ENCODE results near the gene VPS8. TPM values are rescaled to one million over a fixed set of nuclear protein-coding genes. Genes with fewer than 3 reads are reported as not detected.

Gene VPS8
- total and polyA plus RNA-seq, 9 of the 15 experiments (the other 6 are each of a cell fraction or from before 2014, with no cell fraction given) = 7.2 to 41.0 (median 28.3) TPM

GRCh38 chr3:184954251-184954650 lies 142.3 kb downstream of the VPS8 start:
- no peak overlapping the region for H3K9ac ChIP-seq (ENCODE audit: insufficient read depth in 1 of 2, low read depth in 2 of 2, low read length in 2 of 2)
- H3K79me2 ChIP-seq (ENCODE audit: control insufficient read depth, insufficient read depth, low read length) = no peaks in the 10 kb centered on the region
- CTCF ChIA-PET (ENCODE audit: low intra/inter-chr PET ratio) = no interaction called here
- H3K27ac ChIP-seq (ENCODE audit: extremely low read depth, low read depth, low read length) = no peak overlapping the region
- no peaks in the 10 kb centered on the region for H3K27me3 ChIP-seq (ENCODE audit: control insufficient read depth in 2 of 2, insufficient read depth in 2 of 2, low read length in 2 of 2)
- peaks cover 0 to 14% of the 10 kb centered on the region in 2 experiments; a peak in 3 of 5 replicates for H3K4me1 ChIP-seq (replicated peaks in 1 of 2; ENCODE audit: control insufficient read depth in 2 of 2, insufficient read depth in 2 of 2, low read length in 2 of 2)
- no peak overlapping the region for H2AFZ ChIP-seq (ENCODE audit: low read depth, low read length)
- H3K36me3 ChIP-seq (ENCODE audit: control insufficient read depth, insufficient read depth, low read length) = peaks cover 7% of the 10 kb centered on the region; the same call in 1 of the 3 replicates
- in situ Hi-C loops (cut with MboI) = no loop called here
- no peak for FAIRE-seq
- no peak for DNase-seq (ENCODE audit: extremely low read depth in 1 of 4, low spot score in 3 of 4)
- H3K9me3 ChIP-seq (replicated peaks; ENCODE audit: control insufficient read depth, insufficient read depth, low read depth, low read length) = no peaks in the 10 kb centered on the region
- no peaks in the 10 kb centered on the region for H3K9me1 ChIP-seq (ENCODE audit: control insufficient read depth, insufficient read depth, low read length)
- POLR2A ChIA-PET = no interaction called here
- no peak for TF ChIP-seq HDAC1 (IDR thresholded peaks at IDR 0.05)
- no peak for TF ChIP-seq IRF1 (CRISPR knock-in tag; IDR thresholded peaks at IDR 0.05; ENCODE audit: borderline replicate concordance)
- TF ChIP-seq MYC (IDR thresholded peaks at IDR 0.05; ENCODE audit: low read depth, low read length) = no peak
- no peak for TF ChIP-seq MYC (CRISPR knock-in tag; IDR thresholded peaks at IDR 0.05; ENCODE audit: borderline replicate concordance, low read depth)
- no peak for TF ChIP-seq EGR1 (conservative IDR thresholded peaks at IDR 0.05)
- TF ChIP-seq L3MBTL2 (IDR thresholded peaks at IDR 0.05) = no peak
- no peak for TF ChIP-seq HSF4 (CRISPR knock-in tag; IDR thresholded peaks at IDR 0.05; ENCODE audit: borderline replicate concordance)
- TF ChIP-seq ZBTB1 (CRISPR knock-in tag; IDR thresholded peaks at IDR 0.05; ENCODE audit: borderline replicate concordance, low read depth) = no peak
- TF ChIP-seq RNF219 (CRISPR knock-in tag; IDR thresholded peaks at IDR 0.05) = no peak
- no peak for TF ChIP-seq ZNF766 (CRISPR knock-in tag; conservative IDR thresholded peaks at IDR 0.05)
- TF ChIP-seq POLR2G (IDR thresholded peaks at IDR 0.05; ENCODE audit: low read depth, low read length) = no peak
- no peak for TF ChIP-seq USF2 (CRISPR knock-in tag; IDR thresholded peaks at IDR 0.05)
- ATAC-seq = no peak
- BruUV-seq (replicated peaks) = no TSS peak
- no peaks in the 10 kb centered on the region for H4K20me1 ChIP-seq (replicated peaks; ENCODE audit: control insufficient read depth, insufficient read depth, low read length)
- no peak overlapping the region for H3K4me3 ChIP-seq
- intact Hi-C loops (cut with micrococcal nuclease) = no loop called here
- H3K4me2 ChIP-seq (ENCODE audit: insufficient read depth, low read length) = no peak overlapping the region
- WGBS (ENCODE audit: insufficient coverage, low coverage, missing lambda C conversion rate) = 92% methylated on average over 3 of the region's 3 CpGs

Data from K562 (cell line).